ENCODE measurements around the gene ICAM4.
"Not testable (repeated sequence)": the region's sequence is repeated elsewhere in the genome, so short reads cannot be mapped to it uniquely, and the experiment has no call there.

ICAM4 gene

GRCh38 chr19:10329555-10329954 lies 42.8 kb downstream of the ICAM4 start:
- H3K9me3 ChIP-seq (ENCODE audit: control insufficient read depth, insufficient read depth, low read length), result no peaks in the 10 kb centered on the region
- H3K9ac ChIP-seq (ENCODE audit: low read depth, low read length), result no peak overlapping the region
- H3K4me1 ChIP-seq (ENCODE audit: insufficient read depth, low read length), result peaks cover 4% of the 10 kb centered on the region; the same call in 1 of the 2 replicates
- H3K36me3 ChIP-seq (ENCODE audit: insufficient read depth, low read length), result peaks cover 23% of the 10 kb centered on the region

DNA sequence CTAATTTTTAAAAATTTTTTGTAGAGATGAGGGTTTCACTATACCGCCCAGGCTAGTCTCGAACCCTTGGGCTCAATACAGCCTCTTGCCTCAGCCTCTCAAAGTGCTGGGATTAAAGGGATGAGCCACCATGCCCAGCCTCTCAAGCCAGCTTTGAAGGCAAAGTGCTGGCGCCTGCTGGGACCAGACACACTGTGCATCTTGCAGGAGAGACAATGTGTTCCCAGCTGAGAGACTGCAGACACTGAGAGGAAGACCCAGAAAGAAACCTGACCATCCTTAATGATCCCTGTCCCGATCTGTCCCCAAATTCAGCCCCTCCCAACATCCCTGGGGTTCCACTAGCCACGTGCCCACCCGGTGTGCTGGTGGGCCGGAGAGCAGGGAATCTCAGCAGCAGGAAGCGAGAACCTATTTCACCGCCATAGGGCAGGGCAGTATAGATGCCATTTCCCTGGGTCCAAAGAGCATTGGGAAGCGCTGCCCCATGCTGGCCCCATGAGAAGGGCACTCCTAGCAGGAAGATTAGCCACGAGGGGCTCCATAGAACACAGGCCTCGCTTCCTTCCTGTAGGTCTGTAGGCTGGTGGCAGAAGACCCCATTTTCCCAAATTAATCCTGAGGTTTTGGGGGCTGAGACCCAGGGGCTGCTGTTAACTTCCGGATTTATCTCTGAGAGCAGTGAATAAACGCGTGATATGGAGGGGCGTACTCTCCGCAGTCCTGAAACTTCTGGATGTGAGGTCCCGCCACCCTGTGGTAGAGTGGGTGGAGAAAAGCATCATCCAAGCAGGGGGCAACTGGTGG lies 45.6 kb downstream of the ICAM4 start:
- Histone ChIP-seq H3K9ac (ENCODE audit: low read depth, low read length) (peak overlapping the region; percentile 98; the same call in 1 of the 2 replicates), H3K36me3 (ENCODE audit: insufficient read depth, low read length) (peaks cover 23% of the 10 kb centered on the region), H3K4me1 (ENCODE audit: insufficient read depth, low read length) (peaks cover 4% of the 10 kb centered on the region; the same call in 1 of the 2 replicates), H3K9me3 (ENCODE audit: control insufficient read depth, insufficient read depth, low read length) (no peaks in the 10 kb centered on the region)

- peaks cover 17% of the 10 kb centered on the region for H3K36me3 ChIP-seq (ENCODE audit: insufficient read depth, low read length)
- peak within 1 kb of the TSS; percentile 98 for H3K9ac ChIP-seq (ENCODE audit: low read depth, low read length)
- peaks cover 4% of the 10 kb centered on the region; the same call in 1 of the 2 replicates for H3K4me1 ChIP-seq (ENCODE audit: insufficient read depth, low read length)
- no peaks in the 10 kb centered on the region for H3K9me3 ChIP-seq (ENCODE audit: control insufficient read depth, insufficient read depth, low read length)
Measured at GRCh38 chr19:10332965-10333757, 46.4 kb downstream of the ICAM4 start, which contains the start of gene RAVER1. Gene RAVER1 (minus strand): TSS chr19:10333529. CDS start chr19:10333507, 22 bp downstream.

DNA sequence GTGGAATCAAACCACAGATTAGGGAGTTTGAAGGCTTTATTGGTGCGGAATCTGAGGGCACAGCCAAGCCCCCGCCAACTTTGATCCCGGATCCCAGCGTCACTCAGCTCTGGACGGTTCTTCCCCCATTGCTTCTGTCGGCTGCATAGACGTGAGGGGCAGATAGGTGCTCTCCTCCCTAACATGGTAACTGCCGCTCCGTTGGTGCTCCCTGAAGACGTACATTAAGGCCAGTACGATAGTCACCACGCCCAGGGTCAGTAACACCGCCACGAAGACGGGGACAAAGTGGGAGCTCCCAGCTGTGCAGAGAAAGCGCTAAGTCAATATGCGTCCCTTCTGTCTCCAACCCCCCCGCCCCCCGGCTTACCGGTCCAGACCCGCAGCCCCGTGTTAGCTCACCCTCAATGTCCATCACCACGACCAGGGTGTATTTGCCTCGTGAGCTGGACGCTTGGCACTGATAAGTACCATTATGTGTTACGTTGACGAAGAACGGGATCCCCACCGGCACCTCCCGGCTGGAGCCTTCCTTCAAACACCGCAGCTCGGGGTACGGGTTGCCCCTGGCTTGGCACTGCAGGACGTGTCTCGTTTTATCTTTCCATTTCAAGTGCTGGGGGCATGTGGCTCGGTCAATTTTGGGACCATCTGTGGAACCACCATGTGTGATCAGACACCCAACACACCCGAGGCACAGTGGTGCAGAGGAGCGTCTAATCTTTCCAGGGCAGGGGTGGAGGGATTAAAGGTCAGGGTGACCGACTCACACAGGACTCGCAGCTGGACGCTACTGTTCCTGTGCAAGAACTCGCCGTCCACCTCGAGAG lies 47.2 kb downstream of the ICAM4 start:
- peaks cover 8% of the 10 kb centered on the region for H3K4me1 ChIP-seq (ENCODE audit: insufficient read depth, low read length)
- H3K36me3 ChIP-seq (ENCODE audit: insufficient read depth, low read length), result peaks cover 11% of the 10 kb centered on the region; the same call in 1 of the 2 replicates
- no peaks in the 10 kb centered on the region for H3K9me3 ChIP-seq (ENCODE audit: control insufficient read depth, insufficient read depth, low read length)
- peak overlapping the region; percentile 98 for H3K9ac ChIP-seq (ENCODE audit: low read depth, low read length)

DNA sequence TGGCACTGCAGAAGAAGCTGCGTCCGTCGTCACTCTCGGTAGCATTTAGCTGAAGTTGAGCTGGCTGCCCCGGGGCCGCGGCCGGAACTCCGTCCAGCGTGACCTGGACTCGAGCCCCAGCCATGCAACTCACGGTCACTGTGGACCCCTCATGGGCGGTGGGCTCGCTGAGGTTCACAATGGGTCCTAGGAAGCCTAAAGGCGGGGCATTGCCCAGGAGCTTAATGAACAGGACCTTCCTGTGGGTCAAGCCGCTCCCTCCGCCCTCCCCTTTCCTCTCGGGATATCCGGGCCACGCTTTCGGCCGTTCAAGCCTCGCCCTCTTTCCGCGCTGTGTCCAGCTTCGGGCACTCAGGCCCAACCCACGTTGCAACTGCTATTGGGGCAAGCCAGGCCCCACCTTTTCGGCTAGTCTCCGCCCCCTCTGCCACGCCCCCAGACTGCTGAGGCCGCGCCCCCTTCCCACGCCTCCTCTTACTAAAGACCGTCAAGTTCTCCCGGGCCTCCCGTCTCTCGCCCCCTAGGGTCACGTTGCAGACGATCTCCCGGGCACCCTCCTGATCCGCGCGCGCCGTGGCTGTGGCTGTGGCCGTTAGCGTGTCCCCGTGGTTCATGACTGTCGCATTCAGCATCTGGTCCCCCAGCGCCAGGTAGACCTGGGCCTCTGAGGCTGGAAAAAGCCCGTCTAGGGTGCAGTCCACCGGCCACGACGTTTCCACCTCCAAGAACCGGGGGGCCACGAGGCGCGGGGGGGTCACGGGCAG lies 48.0 kb downstream of the ICAM4 start:
- 0 out of 2 replicates have a peak, but pooled peaks cover 5% of the 10 kb centered on the region for H3K36me3 ChIP-seq (ENCODE audit: insufficient read depth, low read length)
- H3K4me1 ChIP-seq (ENCODE audit: insufficient read depth, low read length), result peaks cover 16% of the 10 kb centered on the region
- peak overlapping the region; percentile 98; the same call in 1 of the 2 replicates for H3K9ac ChIP-seq (ENCODE audit: low read depth, low read length)
- H3K9me3 ChIP-seq (ENCODE audit: control insufficient read depth, insufficient read depth, low read length), result no peaks in the 10 kb centered on the region

GRCh38 chr19:10335352-10335985 lies 48.7 kb downstream of the ICAM4 start:
- Histone ChIP-seq H3K9me3 (ENCODE audit: control insufficient read depth, insufficient read depth, low read length) (no peaks in the 10 kb centered on the region), H3K9ac (ENCODE audit: low read depth, low read length) (peak overlapping the region; percentile 28; the same call in 1 of the 2 replicates), H3K4me1 (ENCODE audit: insufficient read depth, low read length) (peaks cover 19% of the 10 kb centered on the region), H3K36me3 (ENCODE audit: insufficient read depth, low read length) (no peaks in the 10 kb centered on the region)

DNA sequence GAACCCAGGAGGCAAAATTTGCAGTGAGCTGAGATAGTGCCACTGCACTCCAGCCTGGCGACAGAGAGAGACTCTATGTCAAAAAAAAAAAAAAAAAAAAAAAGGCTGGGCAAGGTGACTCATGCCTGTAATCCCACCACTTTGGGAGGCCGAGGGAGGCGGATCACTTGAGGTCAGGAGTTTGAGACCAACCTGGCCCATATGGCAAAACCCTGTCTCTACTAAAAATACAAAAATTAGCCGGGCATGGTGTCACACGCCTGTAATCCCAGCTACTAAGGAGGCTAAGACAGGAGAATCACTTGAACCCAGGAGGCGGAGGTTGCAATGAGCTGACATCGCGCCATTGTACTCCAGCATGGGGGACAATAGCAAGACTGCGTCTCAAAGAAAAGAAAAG lies 50.0 kb downstream of the ICAM4 start:
- peaks cover 19% of the 10 kb centered on the region for H3K4me1 ChIP-seq (ENCODE audit: insufficient read depth, low read length)
- not testable (repeated sequence) for H3K9me3 ChIP-seq (ENCODE audit: control insufficient read depth, insufficient read depth, low read length); H3K36me3 ChIP-seq (ENCODE audit: insufficient read depth, low read length); H3K9ac ChIP-seq (ENCODE audit: low read depth, low read length)
